Endodermal cell (in vitro differentiated cells): ENCODE results near the gene PITPNC1. TPM values are rescaled to one million over a fixed set of nuclear protein-coding genes. Genes with fewer than 3 reads are reported as not detected.
A peak's percentile ranks its signal among the peaks of the same experiment; 100 is the strongest.

Experiments used
- DNase-seq: peaks from one replicate; pipeline ENCODE4 v3.0.0-alpha.2; 2017
- H3K27ac ChIP-seq: 2 replicates; pipeline ENCODE4 v1.5.1; 2013; ENCODE audit warnings: mild to moderate bottlenecking, low read depth, low read length, moderate library complexity
- H3K27me3 ChIP-seq: 2 replicates; pipeline ENCODE4 v1.6.1; 2013; ENCODE audit warnings: mild to moderate bottlenecking, low read length, moderate library complexity; ENCODE audit not compliant: insufficient read depth, control insufficient read depth, poor library complexity, severe bottlenecking
- H3K36me3 ChIP-seq: 2 replicates; pipeline ENCODE4 v1.7.0; 2013; ENCODE audit warnings: mild to moderate bottlenecking, low read length, moderate library complexity; ENCODE audit not compliant: control insufficient read depth, insufficient read depth
- H3K4me1 ChIP-seq: one replicate; pipeline ENCODE4 v1.7.0; 2013; ENCODE audit warnings: low read length; ENCODE audit not compliant: control insufficient read depth, insufficient read depth
- H3K4me3 ChIP-seq: 2 replicates; pipeline ENCODE4 v1.5.1; 2013; ENCODE audit warnings: mild to moderate bottlenecking, low read length, moderate library complexity
- H3K9ac ChIP-seq: 2 replicates; pipeline ENCODE4 v1.6.1; 2013; ENCODE audit warnings: mild to moderate bottlenecking, low read length, moderate library complexity; ENCODE audit not compliant: poor library complexity, severe bottlenecking; ENCODE audit errors: extremely low read depth
- H3K9me3 ChIP-seq: 2 replicates; pipeline ENCODE4 v1.6.1; 2013; ENCODE audit warnings: mild to moderate bottlenecking, low read length, moderate library complexity; ENCODE audit not compliant: control insufficient read depth
- H3K27ac Mint-ChIP-seq: 2 replicates; pipeline ENCODE4 v1.8.0; 2020; ENCODE audit warnings: mixed read lengths
- H3K27me3 Mint-ChIP-seq: 2 replicates; pipeline ENCODE4 v1.8.0; 2021; ENCODE audit warnings: mild to moderate bottlenecking, mixed read lengths; ENCODE audit not compliant: insufficient read depth
- H3K36me3 Mint-ChIP-seq: 2 replicates; pipeline ENCODE4 v1.8.0; 2020; ENCODE audit warnings: low read depth, mixed read lengths
- H3K4me1 Mint-ChIP-seq: 2 replicates; pipeline ENCODE4 v1.8.0; 2020; ENCODE audit warnings: mixed read lengths
- H3K4me3 Mint-ChIP-seq: 2 replicates; pipeline ENCODE4 v1.8.0; 2020; ENCODE audit warnings: mild to moderate bottlenecking, moderate library complexity, mixed read lengths
- H3K9me3 Mint-ChIP-seq: 2 replicates; pipeline ENCODE4 v1.8.0; 2020; ENCODE audit warnings: mild to moderate bottlenecking, mixed read lengths
- CTCF ChIP-seq: fragments of 200-600 bp; sonication (generic); conservative IDR thresholded peaks from 2 replicates; pipeline ENCODE4 v1.5.0; 2021; ENCODE audit warnings: antibody characterized with exemption, mild to moderate bottlenecking
- WGBS, 2 experiments: methylation state at CpG; one replicate each; pipeline versions ENCODE4 v1.1.5 to v1.1.7; 2013; ENCODE audit warnings: missing lambda C conversion rate in 2 of 2, mixed read lengths in 1 of 2; ENCODE audit not compliant: insufficient coverage in 1 of 2, insufficient read length in 1 of 2; 5-methylcytosine and 5-hydroxymethylcytosine counted together
- total RNA-seq, 2 donors: library from RNA; stranded (reverse); fragmentation: NEBNext Ultra II Directional in 1 of 2; extraction: Animal tissue kit (Norgen Biotek cat#: 25700) in 1 of 2; gene quantifications; 2 replicates in 1 of 2; 3 replicates in 1 of 2; pipeline ENCODE4 v1.2.1, GENCODE V29; 2021

The PITPNC1 gene
- total RNA-seq, 2 donors from 2014 or later: 28.9 to 36.4 TPM

GRCh38 chr17:67606471-67606870 lies 229.4 kb downstream of the PITPNC1 start:
- no peak overlapping the region for H3K4me3 Mint-ChIP-seq
- no peaks in the 10 kb centered on the region for H3K9me3 ChIP-seq
- no peaks in the 10 kb centered on the region for H3K27me3 ChIP-seq
- 91 to 92% methylated on average over 7 to 10 of the region's 10 CpGs for WGBS, 2 experiments
- no peak overlapping the region for H3K27ac ChIP-seq
- no peaks in the 10 kb centered on the region for H3K9me3 Mint-ChIP-seq
- H3K36me3 Mint-ChIP-seq: peaks cover 9% of the 10 kb centered on the region
- H3K4me1 Mint-ChIP-seq: no peaks in the 10 kb centered on the region
- no peak overlapping the region for H3K9ac ChIP-seq
- H3K4me3 ChIP-seq: no peak overlapping the region
- H3K36me3 ChIP-seq: no peaks in the 10 kb centered on the region
- TF ChIP-seq CTCF: no peak
- no peak for DNase-seq
- H3K4me1 ChIP-seq: no peaks in the 10 kb centered on the region
- no peaks in the 10 kb centered on the region for H3K27me3 Mint-ChIP-seq
- H3K27ac Mint-ChIP-seq: no peak overlapping the region

GRCh38 chr17:67606896-67607604 lies 230.0 kb downstream of the PITPNC1 start:
- 91 to 92% methylated on average over 7 to 10 of the region's 10 CpGs for WGBS, 2 experiments
- no peak overlapping the region for H3K27ac Mint-ChIP-seq
- peak; percentile 30 for TF ChIP-seq CTCF

GRCh38 chr17:67610061-67610460 lies 233.0 kb downstream of the PITPNC1 start:
- TF ChIP-seq CTCF: no peak
- H3K27me3 Mint-ChIP-seq: no peaks in the 10 kb centered on the region
- H3K36me3 Mint-ChIP-seq: peaks cover 9% of the 10 kb centered on the region
- Histone ChIP-seq H3K4me1 (no peaks in the 10 kb centered on the region), H3K9ac (no peak overlapping the region), H3K9me3 (no peaks in the 10 kb centered on the region), H3K36me3 (no peaks in the 10 kb centered on the region), H3K27ac (no peak overlapping the region), H3K27me3 (no peaks in the 10 kb centered on the region), H3K4me3 (no peak overlapping the region)
- 91 to 96% methylated on average over 6 to 8 of the region's 8 CpGs for WGBS, 2 experiments
- no peak overlapping the region for H3K27ac Mint-ChIP-seq
- no peak overlapping the region for H3K4me3 Mint-ChIP-seq
- H3K4me1 Mint-ChIP-seq: no peaks in the 10 kb centered on the region
- no peaks in the 10 kb centered on the region for H3K9me3 Mint-ChIP-seq
- no peak for DNase-seq

More at GRCh38 chr17:67606896-67607604, 230.0 kb downstream of the PITPNC1 start:
- Histone ChIP-seq H3K9ac (no peak overlapping the region), H3K9me3 (no peaks in the 10 kb centered on the region), H3K36me3 (no peaks in the 10 kb centered on the region), H3K27me3 (no peaks in the 10 kb centered on the region), H3K27ac (no peak overlapping the region), H3K4me3 (no peak overlapping the region), H3K4me1 (no peaks in the 10 kb centered on the region)
- no peak for DNase-seq
- H3K36me3 Mint-ChIP-seq: peaks cover 9% of the 10 kb centered on the region
- H3K4me1 Mint-ChIP-seq: no peaks in the 10 kb centered on the region
- H3K27me3 Mint-ChIP-seq: no peaks in the 10 kb centered on the region
- H3K4me3 Mint-ChIP-seq: no peak overlapping the region
- H3K9me3 Mint-ChIP-seq: no peaks in the 10 kb centered on the region
